ENCODE data around the gene AR.

AR gene

GRCh38 chrX:67544281-67545035, 637 bp downstream of the AR start:
- TF ChIP-seq JUND (IDR thresholded peaks at IDR 0.05; ENCODE audit: low read depth): no peak
- in situ Hi-C loops (cut with HindIII; ENCODE audit: low pct_unique_long_range_greater_than_20kb, low sequenced_read_pairs): no loop called here
- DNase-seq (ENCODE audit: low read depth in 1 of 2, low spot score in 1 of 2): peak in 1 of 2 experiments; percentile 44

GRCh38 chrX:67545036-67545821, 1.4 kb downstream of the AR start:
- TF ChIP-seq JUND (IDR thresholded peaks at IDR 0.05; ENCODE audit: low read depth): no peak
- peak in 1 of 2 experiments; percentile 22 for DNase-seq (ENCODE audit: low read depth in 1 of 2, low spot score in 1 of 2)
- in situ Hi-C loops (cut with HindIII; ENCODE audit: low pct_unique_long_range_greater_than_20kb, low sequenced_read_pairs): no loop called here

GRCh38 chrX:67545893-67546495, 2.2 kb downstream of the AR start:
- in situ Hi-C loops (cut with HindIII; ENCODE audit: low pct_unique_long_range_greater_than_20kb, low sequenced_read_pairs): no loop called here
- TF ChIP-seq JUND (IDR thresholded peaks at IDR 0.05; ENCODE audit: low read depth): no peak
- DNase-seq (ENCODE audit: low read depth in 1 of 2, low spot score in 1 of 2): peak in 1 of 2 experiments; percentile 20

- in situ Hi-C loops (cut with HindIII; ENCODE audit: low pct_unique_long_range_greater_than_20kb, low sequenced_read_pairs): no loop called here
- peak in 1 of 2 experiments; percentile 14 for DNase-seq (ENCODE audit: low read depth in 1 of 2, low spot score in 1 of 2)
- no peak for TF ChIP-seq JUND (IDR thresholded peaks at IDR 0.05; ENCODE audit: low read depth)
Measured at GRCh38 chrX:67546496-67547423, 2.9 kb downstream of the AR start.

DNA sequence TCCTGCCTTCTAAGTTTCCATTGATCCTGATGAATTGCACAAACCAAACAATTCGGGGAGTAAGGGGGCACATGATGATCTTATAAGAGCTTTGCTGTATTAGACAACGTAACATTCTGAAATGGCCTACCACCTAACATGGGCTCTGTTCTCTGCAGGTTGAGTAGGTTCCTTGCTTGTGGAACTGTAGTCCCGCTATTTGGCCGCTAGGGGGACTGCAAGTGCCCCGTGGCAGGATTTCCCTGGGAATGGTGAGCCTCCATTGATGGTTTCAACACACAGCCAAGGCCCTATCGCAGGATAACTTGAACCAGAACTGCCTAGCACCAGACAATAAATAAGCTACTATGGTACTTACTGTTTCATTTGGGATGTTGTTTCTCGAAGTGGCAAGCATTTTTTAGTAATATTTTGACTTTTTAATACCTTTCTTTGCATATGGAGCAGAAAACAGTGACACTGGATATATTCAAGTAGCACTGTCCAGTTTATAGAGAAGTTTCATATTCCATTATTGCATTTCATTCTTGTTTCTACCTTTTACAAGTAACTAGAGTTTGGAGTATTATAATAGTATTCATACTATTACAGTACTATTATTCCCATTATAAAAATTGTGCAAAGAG, 11.9 kb downstream of the AR start:
- in situ Hi-C loops (cut with HindIII; ENCODE audit: low pct_unique_long_range_greater_than_20kb, low sequenced_read_pairs): no loop called here
- peak in 1 of 2 experiments; percentile 66 for DNase-seq (ENCODE audit: low read depth in 1 of 2, low spot score in 1 of 2)
- TF ChIP-seq JUND (IDR thresholded peaks at IDR 0.05; ENCODE audit: low read depth): no peak

DNA sequence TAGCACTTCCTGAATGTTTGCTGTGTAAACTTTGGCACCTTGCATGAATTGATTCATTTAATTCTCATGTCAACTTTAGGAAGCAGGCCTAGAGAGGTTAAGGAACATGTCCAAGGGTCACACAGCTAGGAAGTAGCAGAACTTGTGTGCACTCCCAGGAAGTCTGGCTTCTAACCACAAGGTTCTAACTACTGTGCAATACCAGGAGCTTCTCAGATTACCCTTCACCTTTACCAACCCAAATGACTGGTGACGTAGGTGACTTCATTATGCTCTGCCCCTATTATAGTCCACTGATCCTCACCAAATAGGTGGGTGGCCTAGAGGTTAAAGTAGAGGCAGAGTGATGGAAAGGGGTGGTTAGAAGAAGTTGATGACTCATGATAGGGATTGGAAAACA, 14.4 kb downstream of the AR start:
- no peak for TF ChIP-seq JUND (IDR thresholded peaks at IDR 0.05; ENCODE audit: low read depth)
- DNase-seq (ENCODE audit: low read depth in 1 of 2, low spot score in 1 of 2): no peak
- in situ Hi-C loops (cut with HindIII; ENCODE audit: low pct_unique_long_range_greater_than_20kb, low sequenced_read_pairs): no loop called here

DNA sequence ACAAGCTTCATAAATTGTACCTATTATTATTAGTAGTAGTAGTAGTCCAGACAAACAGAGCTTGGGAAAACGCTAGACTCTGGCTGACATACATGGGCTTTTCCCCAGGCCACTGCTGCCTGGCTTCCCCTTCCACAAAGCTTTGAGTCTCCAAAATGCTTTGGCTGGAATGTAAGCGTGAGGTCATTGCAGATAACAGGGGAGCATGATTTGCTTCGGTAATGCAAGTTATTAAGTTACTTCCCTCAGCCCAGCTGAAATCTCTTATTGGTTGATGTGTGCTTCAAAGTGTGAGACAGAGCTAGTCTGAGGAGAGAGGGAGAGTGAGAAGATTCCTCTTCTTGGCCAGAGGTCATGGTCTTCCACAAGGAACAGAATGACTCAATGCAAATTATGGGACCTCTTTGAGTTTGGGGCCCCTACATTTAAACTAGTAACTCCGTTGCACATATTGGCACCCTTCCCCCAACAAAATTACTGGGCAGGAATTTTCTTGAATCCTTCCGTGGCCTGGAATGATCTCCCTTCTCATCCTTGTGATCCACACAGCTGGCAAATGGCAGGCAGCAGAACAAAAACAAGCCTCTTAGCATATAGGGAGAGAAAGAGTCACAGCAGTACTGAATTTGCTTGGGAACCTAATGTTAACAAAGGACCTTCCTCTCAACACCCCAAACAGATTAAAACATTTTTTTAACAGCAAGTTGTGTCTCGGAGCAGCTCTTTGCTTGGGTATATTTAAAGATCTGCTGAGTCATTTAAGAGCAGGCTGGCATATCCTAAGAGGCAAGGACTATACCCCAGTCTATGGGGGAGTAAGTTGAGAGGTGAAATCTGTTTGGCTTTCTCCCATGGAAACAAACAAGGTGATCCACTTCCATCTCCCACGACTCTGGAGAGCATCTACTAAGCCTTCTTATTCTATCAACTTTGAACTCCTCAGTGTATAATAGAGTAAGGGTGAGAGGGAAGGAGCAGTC, 19.9 kb downstream of the AR start:
- TF ChIP-seq JUND (IDR thresholded peaks at IDR 0.05; ENCODE audit: low read depth): no peak
- DNase-seq (ENCODE audit: low read depth in 1 of 2, low spot score in 1 of 2): no peak
- in situ Hi-C loops (cut with HindIII; ENCODE audit: low pct_unique_long_range_greater_than_20kb, low sequenced_read_pairs): no loop called here

DNA sequence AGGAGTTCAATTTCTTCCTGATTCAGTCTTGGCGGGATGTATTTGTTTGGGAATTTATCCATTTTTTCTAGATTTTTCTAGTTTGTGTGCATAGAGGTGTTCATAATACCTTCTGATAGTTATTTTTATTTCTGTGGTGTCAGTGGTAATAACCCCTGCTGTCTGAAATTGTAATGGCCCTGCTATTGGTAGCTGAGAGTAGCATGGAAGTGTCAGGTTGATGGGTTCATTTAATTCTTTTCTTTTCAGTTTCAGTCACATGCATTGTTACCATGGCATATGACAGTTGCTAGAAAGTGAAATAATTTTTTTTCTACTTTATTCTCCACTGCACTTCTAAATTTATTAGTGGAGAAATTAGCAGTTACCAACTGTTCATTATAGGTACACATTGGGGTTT, 20.7 kb downstream of the AR start:
- in situ Hi-C loops (cut with HindIII; ENCODE audit: low pct_unique_long_range_greater_than_20kb, low sequenced_read_pairs): no loop called here
- DNase-seq (ENCODE audit: low read depth in 1 of 2, low spot score in 1 of 2): no peak
- TF ChIP-seq JUND (IDR thresholded peaks at IDR 0.05; ENCODE audit: low read depth): no peak

DNA sequence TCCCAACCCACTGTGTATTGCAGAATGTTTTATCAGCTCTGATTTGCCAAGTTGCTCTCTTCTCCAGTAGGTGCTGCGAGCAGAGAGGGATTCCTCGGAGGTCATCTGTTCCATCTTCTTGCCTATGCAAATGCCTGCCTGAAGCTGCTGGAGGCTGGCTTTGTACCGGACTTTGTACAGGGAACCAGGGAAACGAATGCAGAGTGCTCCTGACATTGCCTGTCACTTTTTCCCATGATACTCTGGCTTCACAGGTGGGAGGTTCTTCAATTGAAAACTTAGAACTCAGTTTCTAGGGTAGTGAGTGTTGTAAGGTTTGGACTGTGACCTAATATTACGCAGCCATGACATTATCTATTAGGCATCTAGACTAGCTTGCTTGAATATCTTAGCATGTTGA, 24.9 kb downstream of the AR start:
- no peak for TF ChIP-seq JUND (IDR thresholded peaks at IDR 0.05; ENCODE audit: low read depth)
- in situ Hi-C loops (cut with HindIII; ENCODE audit: low pct_unique_long_range_greater_than_20kb, low sequenced_read_pairs): no loop called here
- DNase-seq (ENCODE audit: low read depth in 1 of 2, low spot score in 1 of 2): no peak

- in situ Hi-C loops (cut with HindIII; ENCODE audit: low pct_unique_long_range_greater_than_20kb, low sequenced_read_pairs): no loop called here
- DNase-seq (ENCODE audit: low read depth in 1 of 2, low spot score in 1 of 2): no peak
- no peak for TF ChIP-seq JUND (IDR thresholded peaks at IDR 0.05; ENCODE audit: low read depth)
Measured at GRCh38 chrX:67570839-67571238, 27.0 kb downstream of the AR start.

DNA sequence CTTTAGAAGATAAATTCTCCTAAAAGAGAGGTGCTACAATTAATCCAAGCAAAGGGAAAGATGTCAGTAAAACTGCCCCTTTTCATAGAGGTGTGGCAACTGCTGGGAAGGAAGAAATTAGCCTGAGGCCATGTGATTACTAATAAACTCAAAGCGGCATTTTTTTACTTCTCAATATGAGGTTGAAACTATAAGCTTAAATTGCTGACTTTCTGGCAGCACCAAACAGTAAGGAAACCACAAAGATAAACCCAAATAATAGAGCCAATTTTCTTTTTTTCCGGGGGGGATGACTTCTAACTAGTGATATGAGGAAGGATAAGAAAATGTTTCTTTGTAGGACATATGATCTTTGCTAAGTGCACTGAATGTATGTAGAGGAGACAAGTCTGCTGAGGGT, 30.9 kb downstream of the AR start:
- DNase-seq (ENCODE audit: low read depth in 1 of 2, low spot score in 1 of 2): no peak
- in situ Hi-C loops (cut with HindIII; ENCODE audit: low pct_unique_long_range_greater_than_20kb, low sequenced_read_pairs): no loop called here
- TF ChIP-seq JUND (IDR thresholded peaks at IDR 0.05; ENCODE audit: low read depth): no peak
